Keratinocyte (primary cell): ENCODE data around the gene RAP1GAP2. TPM values are rescaled to one million over a fixed set of nuclear protein-coding genes. Genes with fewer than 3 reads are reported as not detected.

Source experiments
- DNase-seq: peaks from one replicate; pipeline ENCODE4 v3.0.0-alpha.2; 2011; ENCODE audit warnings: low read depth, missing footprints, low spot score
- FAIRE-seq: peaks from 2 replicates; lab custom pipeline; 2011; peaks lifted over from hg19 to GRCh38; lab: Jason Lieb, UNC
- H2AFZ ChIP-seq: 2 replicates; pipeline ENCODE4 v1.6.0; 2012; ENCODE audit warnings: low read length, control low read depth, inconsistent platforms; ENCODE audit not compliant: control insufficient read depth
- H3K27ac ChIP-seq: 2 replicates; pipeline ENCODE4 v1.5.1; 2011; ENCODE audit warnings: low read length; ENCODE audit not compliant: control insufficient read depth, insufficient read depth
- H3K27me3 ChIP-seq: 3 replicates; pipeline ENCODE4 v1.6.0; 2011; ENCODE audit warnings: low read length; ENCODE audit not compliant: control insufficient read depth, insufficient read depth; ENCODE audit errors: extremely low read depth
- H3K36me3 ChIP-seq, 2 experiments: 2 replicates in 1 of 2; 3 replicates in 1 of 2; pipeline ENCODE4 v1.5.1; 2011; ENCODE audit warnings: low read length in 2 of 2, mild to moderate bottlenecking in 1 of 2; ENCODE audit not compliant: control insufficient read depth in 2 of 2, insufficient read depth in 2 of 2; ENCODE audit errors: extremely low read depth in 1 of 2
- H3K4me1 ChIP-seq: 3 replicates; pipeline ENCODE4 v1.5.1; 2011; ENCODE audit warnings: low read length; ENCODE audit not compliant: control insufficient read depth, insufficient read depth; ENCODE audit errors: extremely low read depth
- H3K4me2 ChIP-seq: 3 replicates; pipeline ENCODE4 v1.6.0; 2011; ENCODE audit warnings: low read depth, low read length; ENCODE audit not compliant: control insufficient read depth, insufficient read depth; ENCODE audit errors: extremely low read depth
- H3K4me3 ChIP-seq, 3 experiments: fragments of 200-600 bp in 1 of 3; sonication (generic) in 1 of 3; 2 replicates in 2 of 3; 3 replicates in 1 of 3; pipeline ENCODE4 v1.5.1; 2011 to 2016; ENCODE audit warnings: low read length in 3 of 3, mild to moderate bottlenecking in 3 of 3, control low read depth in 2 of 3, inconsistent platforms in 1 of 3, low read depth in 1 of 3, mixed read lengths in 1 of 3, mixed run types in 1 of 3, moderate library complexity in 1 of 3; ENCODE audit not compliant: control insufficient read depth in 2 of 3, insufficient read depth in 2 of 3; ENCODE audit errors: extremely low read depth in 1 of 3
- H3K79me2 ChIP-seq: 2 replicates; pipeline ENCODE4 v1.6.0; 2012; ENCODE audit warnings: low read length; ENCODE audit not compliant: control insufficient read depth, insufficient read depth
- H3K9ac ChIP-seq: 3 replicates; pipeline ENCODE4 v1.6.0; 2011; ENCODE audit warnings: low read length; ENCODE audit not compliant: control insufficient read depth, insufficient read depth; ENCODE audit errors: extremely low read depth
- H3K9me1 ChIP-seq: 3 replicates; pipeline ENCODE4 v1.6.0; 2011; ENCODE audit warnings: low read length; ENCODE audit not compliant: control insufficient read depth, insufficient read depth; ENCODE audit errors: extremely low read depth
- H3K9me3 ChIP-seq: 2 replicates; pipeline ENCODE4 v1.5.1; 2012; ENCODE audit warnings: low read depth, low read length; ENCODE audit not compliant: control insufficient read depth
- H4K20me1 ChIP-seq: 3 replicates; pipeline ENCODE4 v1.6.0; 2011; ENCODE audit warnings: low read length; ENCODE audit not compliant: control insufficient read depth, insufficient read depth; ENCODE audit errors: extremely low read depth
- EZH2 ChIP-seq: IDR thresholded peaks from one replicate; pipeline ENCODE4 v1.6.1; 2012; ENCODE audit warnings: inconsistent platforms, mild to moderate bottlenecking, low read length, moderate library complexity
- dilution Hi-C: fragments of 300-500 bp; cut with MboI; formaldehyde crosslinking; loops from one replicate; pipeline ENCODE4 v1.7.0; 2020; ENCODE audit warnings: low sequenced_read_pairs; ENCODE audit not compliant: extremely low pct_ligation_motif_present
- polyA plus RNA-seq, 5 experiments: library from polyadenylated mRNA; depleted of rRNA in 3 of 5; stranded (reverse) in 3 of 5; stranded (forward) in 1 of 5; unstranded in 1 of 5; fragments of >200 nt; gene quantifications; 1 replicate in 1 of 5; 2 replicates in 3 of 5; 3 replicates in 1 of 5; pipeline versions ENCODE4 v1.2.1 to v1.2.3, GENCODE V29; 2011 to 2012; ENCODE audit warnings: missing spikeins in 2 of 5, low read depth in 1 of 5, low replicate concordance in 1 of 5
- TF ChIP-seq, protein P1 (sequence below), 3 experiments: IDR thresholded peaks in 1 of 3; conservative IDR thresholded peaks in 1 of 3; optimal IDR thresholded peaks in 1 of 3; 2 replicates in 2 of 3; 3 replicates in 1 of 3; pipeline versions ENCODE3 to v1.5.1; 2011; ENCODE audit warnings: low read length in 3 of 3, mild to moderate bottlenecking in 3 of 3, moderate library complexity in 2 of 3, control low read depth in 1 of 3, inconsistent platforms in 1 of 3; ENCODE audit not compliant: insufficient read depth in 2 of 3; ENCODE audit errors: extremely low read depth in 1 of 3

Gene RAP1GAP2
- polyA plus RNA-seq, 1 donor (not counting 4 experiments of a cell fraction or from before 2014, with no cell fraction given), result 13.6 TPM

DNA sequence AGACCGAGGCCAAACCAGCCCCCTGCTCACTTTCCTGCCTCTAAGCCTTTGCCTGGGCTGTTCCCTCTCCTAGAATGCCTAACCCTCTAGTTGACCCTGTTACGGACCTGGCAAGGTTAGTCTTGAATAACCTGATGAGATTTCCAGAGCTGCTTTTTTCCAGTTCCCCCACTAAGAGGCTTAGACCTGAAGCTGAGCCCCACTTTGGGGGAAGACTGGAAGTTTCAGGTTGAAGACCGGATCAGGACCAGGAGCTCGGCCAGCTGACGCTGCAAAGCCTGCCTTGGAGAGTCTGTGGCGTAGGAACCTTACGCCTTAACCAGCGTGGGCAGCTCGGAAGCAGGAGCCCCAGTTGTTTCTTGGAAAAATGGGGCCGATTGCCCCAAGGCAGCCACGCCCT, 137.4 kb downstream of the RAP1GAP2 start:
- no peak overlapping the region for H3K4me3 ChIP-seq
- no peak overlapping the region for H2AFZ ChIP-seq
- H3K9me3 ChIP-seq, result no peaks in the 10 kb centered on the region
- dilution Hi-C loops, result no loop called here
- H3K4me1 ChIP-seq, result peaks cover 3% of the 10 kb centered on the region
- no peak overlapping the region for H3K4me2 ChIP-seq
- FAIRE-seq, result no peak
- no peaks in the 10 kb centered on the region for H3K27me3 ChIP-seq
- H3K27ac ChIP-seq, result no peak overlapping the region
- H4K20me1 ChIP-seq, result peaks cover 3% of the 10 kb centered on the region
- DNase-seq, result no peak
- peaks cover 2 to 10% of the 10 kb centered on the region in 2 experiments for H3K36me3 ChIP-seq
- TF ChIP-seq, protein P1, sequence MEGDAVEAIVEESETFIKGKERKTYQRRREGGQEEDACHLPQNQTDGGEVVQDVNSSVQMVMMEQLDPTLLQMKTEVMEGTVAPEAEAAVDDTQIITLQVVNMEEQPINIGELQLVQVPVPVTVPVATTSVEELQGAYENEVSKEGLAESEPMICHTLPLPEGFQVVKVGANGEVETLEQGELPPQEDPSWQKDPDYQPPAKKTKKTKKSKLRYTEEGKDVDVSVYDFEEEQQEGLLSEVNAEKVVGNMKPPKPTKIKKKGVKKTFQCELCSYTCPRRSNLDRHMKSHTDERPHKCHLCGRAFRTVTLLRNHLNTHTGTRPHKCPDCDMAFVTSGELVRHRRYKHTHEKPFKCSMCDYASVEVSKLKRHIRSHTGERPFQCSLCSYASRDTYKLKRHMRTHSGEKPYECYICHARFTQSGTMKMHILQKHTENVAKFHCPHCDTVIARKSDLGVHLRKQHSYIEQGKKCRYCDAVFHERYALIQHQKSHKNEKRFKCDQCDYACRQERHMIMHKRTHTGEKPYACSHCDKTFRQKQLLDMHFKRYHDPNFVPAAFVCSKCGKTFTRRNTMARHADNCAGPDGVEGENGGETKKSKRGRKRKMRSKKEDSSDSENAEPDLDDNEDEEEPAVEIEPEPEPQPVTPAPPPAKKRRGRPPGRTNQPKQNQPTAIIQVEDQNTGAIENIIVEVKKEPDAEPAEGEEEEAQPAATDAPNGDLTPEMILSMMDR (optimal IDR thresholded peaks at IDR 0.05 in 1 of 3, IDR thresholded peaks at IDR 0.05 in 1 of 3, conservative IDR thresholded peaks at IDR 0.05 in 1 of 3; ENCODE audit: extremely low read depth in 1 of 3, insufficient read depth in 2 of 3, low read length in 3 of 3), result no peak
- no peak for TF ChIP-seq EZH2
- H3K9ac ChIP-seq, result no peak overlapping the region
- no peaks in the 10 kb centered on the region for H3K9me1 ChIP-seq
- no peaks in the 10 kb centered on the region for H3K79me2 ChIP-seq

DNA sequence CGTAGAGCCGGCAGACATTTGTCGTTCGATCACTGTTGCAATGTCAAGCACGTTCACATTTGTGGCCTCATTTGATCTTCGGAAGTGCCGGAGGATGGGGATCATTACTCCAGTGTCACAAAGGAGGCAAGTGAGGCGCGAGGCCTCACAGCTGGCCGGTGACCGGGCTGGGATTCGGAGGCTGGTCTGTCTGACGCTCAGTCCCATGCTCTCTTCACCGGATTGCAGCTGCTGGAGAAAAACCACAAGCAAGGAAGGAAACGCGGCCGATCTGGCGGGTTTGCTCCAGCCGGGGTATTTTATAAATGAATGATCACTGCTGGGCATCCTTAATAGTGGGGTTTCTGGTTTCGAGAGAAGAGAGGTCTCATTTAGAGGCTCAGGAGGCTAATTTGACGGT, 139.4 kb downstream of the RAP1GAP2 start:
- no peak for FAIRE-seq

More for the DNA sequence above, 139.4 kb downstream of the RAP1GAP2 start:
- dilution Hi-C loops, result no loop called here
- H3K36me3 ChIP-seq, result peaks cover 2 to 10% of the 10 kb centered on the region in 2 experiments
- DNase-seq, result no peak
- H3K9me1 ChIP-seq, result no peaks in the 10 kb centered on the region
- TF ChIP-seq, protein P1 (optimal IDR thresholded peaks at IDR 0.05 in 1 of 3, IDR thresholded peaks at IDR 0.05 in 1 of 3, conservative IDR thresholded peaks at IDR 0.05 in 1 of 3; ENCODE audit: extremely low read depth in 1 of 3, insufficient read depth in 2 of 3, low read length in 3 of 3), result no peak
- no peak for TF ChIP-seq EZH2
- no peak overlapping the region for H3K4me2 ChIP-seq
- no peak overlapping the region for H2AFZ ChIP-seq
- peaks cover 3% of the 10 kb centered on the region for H3K4me1 ChIP-seq
- no peaks in the 10 kb centered on the region for H3K27me3 ChIP-seq
- H3K4me3 ChIP-seq, result no peak overlapping the region
- H3K27ac ChIP-seq, result no peak overlapping the region
- no peaks in the 10 kb centered on the region for H3K79me2 ChIP-seq
- no peak overlapping the region for H3K9ac ChIP-seq
- no peaks in the 10 kb centered on the region for H3K9me3 ChIP-seq
- peaks cover 3% of the 10 kb centered on the region for H4K20me1 ChIP-seq
